IPS-20b (cell line): ENCODE measurements around the gene ASZ1.
"Not testable (repeated sequence)": the region's sequence is repeated elsewhere in the genome, so short reads cannot be mapped to it uniquely, and the experiment has no call there.

Source experiments
- H3K27ac ChIP-seq: one replicate; pipeline ENCODE4 v1.5.1; 2013; ENCODE audit warnings: low read length
- H3K27me3 ChIP-seq: 2 replicates; pipeline ENCODE4 v1.6.1; 2013; ENCODE audit warnings: mild to moderate bottlenecking, low read length, inconsistent platforms; ENCODE audit not compliant: insufficient read depth
- H3K36me3 ChIP-seq: 2 replicates; pipeline ENCODE4 v1.6.1; 2013; ENCODE audit warnings: low read depth, mild to moderate bottlenecking, inconsistent platforms, low read length, moderate library complexity; ENCODE audit not compliant: insufficient read depth
- H3K4me1 ChIP-seq: 2 replicates; pipeline ENCODE4 v1.6.1; 2013; ENCODE audit warnings: mild to moderate bottlenecking, control low read depth, inconsistent platforms, low read length, moderate library complexity; ENCODE audit not compliant: insufficient read depth
- H3K4me3 ChIP-seq: 2 replicates; pipeline ENCODE4 v1.5.1; 2013; ENCODE audit warnings: mild to moderate bottlenecking, low read length, inconsistent platforms
- H3K9ac ChIP-seq: 2 replicates; pipeline ENCODE4 v1.6.1; 2013; ENCODE audit warnings: low read depth, mild to moderate bottlenecking, inconsistent platforms, low read length, moderate library complexity
- H3K9me3 ChIP-seq: 2 replicates; pipeline ENCODE4 v1.6.1; 2013; ENCODE audit warnings: mild to moderate bottlenecking, low read depth, low read length, inconsistent platforms; ENCODE audit not compliant: insufficient read depth

ASZ1 gene

GRCh38 chr7:117427258-117427701 lies at the start of gene ASZ1:
ASZ1 (minus strand) TSS chr7:117427493; CDS start chr7:117427460, 33 bp downstream.
- Histone ChIP-seq H3K9ac (no peak within 1 kb of the TSS), H3K27me3 (no peaks in the 10 kb centered on the region), H3K36me3 (no peaks in the 10 kb centered on the region)

GRCh38 chr7:117476557-117477215 lies 49.4 kb upstream of the ASZ1 start:
- Histone ChIP-seq H3K27ac (no peak overlapping the region), H3K9me3 (no peaks in the 10 kb centered on the region), H3K9ac (no peak overlapping the region), H3K36me3 (no peaks in the 10 kb centered on the region), H3K4me1 (peaks cover 5% of the 10 kb centered on the region; the same call in 1 of the 2 replicates), H3K27me3 (peaks cover 40% of the 10 kb centered on the region), H3K4me3 (no peak overlapping the region)

More at GRCh38 chr7:117427258-117427701, at the start of gene ASZ1:
- Histone ChIP-seq H3K9me3 (no peaks in the 10 kb centered on the region), H3K27ac (no peak within 1 kb of the TSS), H3K4me3 (no peak within 1 kb of the TSS), H3K4me1 (no peaks in the 10 kb centered on the region)

- H3K27me3 ChIP-seq: peaks cover 2% of the 10 kb centered on the region; the same call in 1 of the 2 replicates
- no peak overlapping the region for H3K9ac ChIP-seq
- H3K4me3 ChIP-seq: no peak overlapping the region
- H3K4me1 ChIP-seq: no peaks in the 10 kb centered on the region
- no peak overlapping the region for H3K27ac ChIP-seq
- H3K36me3 ChIP-seq: no peaks in the 10 kb centered on the region
- H3K9me3 ChIP-seq: no peaks in the 10 kb centered on the region
Measured at GRCh38 chr7:117472335-117472734, 45.0 kb upstream of the ASZ1 start.

- H3K27me3 ChIP-seq: no peaks in the 10 kb centered on the region
- no peak overlapping the region for H3K4me3 ChIP-seq
- no peak overlapping the region for H3K27ac ChIP-seq
- H3K9ac ChIP-seq: no peak overlapping the region
- H3K9me3 ChIP-seq: no peaks in the 10 kb centered on the region
- no peaks in the 10 kb centered on the region for H3K36me3 ChIP-seq
- H3K4me1 ChIP-seq: no peaks in the 10 kb centered on the region
Measured at GRCh38 chr7:117470777-117471176, 43.5 kb upstream of the ASZ1 start.

GRCh38 chr7:117468174-117468573 lies 40.9 kb upstream of the ASZ1 start:
- Histone ChIP-seq H3K27ac (no peak overlapping the region), H3K4me3 (no peak overlapping the region)

GRCh38 chr7:117460815-117461214 lies 33.5 kb upstream of the ASZ1 start:
- not testable (repeated sequence) for H3K36me3 ChIP-seq, H3K9ac ChIP-seq, H3K27ac ChIP-seq, H3K9me3 ChIP-seq, H3K4me1 ChIP-seq, H3K4me3 ChIP-seq, H3K27me3 ChIP-seq

More at GRCh38 chr7:117468174-117468573, 40.9 kb upstream of the ASZ1 start:
- no peaks in the 10 kb centered on the region for H3K9me3 ChIP-seq
- no peak overlapping the region for H3K9ac ChIP-seq
- no peaks in the 10 kb centered on the region for H3K36me3 ChIP-seq
- H3K4me1 ChIP-seq: no peaks in the 10 kb centered on the region
- no peaks in the 10 kb centered on the region for H3K27me3 ChIP-seq

- Histone ChIP-seq H3K4me1 (no peaks in the 10 kb centered on the region), H3K36me3 (no peaks in the 10 kb centered on the region), H3K9me3 (no peaks in the 10 kb centered on the region), H3K9ac (no peak overlapping the region), H3K27ac (no peak overlapping the region), H3K27me3 (no peaks in the 10 kb centered on the region), H3K4me3 (no peak overlapping the region)
Measured at GRCh38 chr7:117459735-117460134, 32.4 kb upstream of the ASZ1 start.

GRCh38 chr7:117458977-117459583 lies 31.8 kb upstream of the ASZ1 start:
- Histone ChIP-seq H3K27me3 (no peaks in the 10 kb centered on the region), H3K9ac (no peak overlapping the region), H3K4me1 (no peaks in the 10 kb centered on the region), H3K27ac (no peak overlapping the region), H3K36me3 (no peaks in the 10 kb centered on the region), H3K9me3 (no peaks in the 10 kb centered on the region), H3K4me3 (no peak overlapping the region)

- no peak overlapping the region for H3K9ac ChIP-seq
- H3K9me3 ChIP-seq: no peaks in the 10 kb centered on the region
- no peaks in the 10 kb centered on the region for H3K36me3 ChIP-seq
- H3K4me3 ChIP-seq: no peak overlapping the region
- no peak overlapping the region for H3K27ac ChIP-seq
- no peaks in the 10 kb centered on the region for H3K27me3 ChIP-seq
- no peaks in the 10 kb centered on the region for H3K4me1 ChIP-seq
Measured at GRCh38 chr7:117448655-117449054, 21.4 kb upstream of the ASZ1 start.

- H3K4me3 ChIP-seq: no peak overlapping the region
- H3K9ac ChIP-seq: no peak overlapping the region
- H3K36me3 ChIP-seq: no peaks in the 10 kb centered on the region
- H3K9me3 ChIP-seq: no peaks in the 10 kb centered on the region
- H3K4me1 ChIP-seq: no peaks in the 10 kb centered on the region
- H3K27me3 ChIP-seq: no peaks in the 10 kb centered on the region
- no peak overlapping the region for H3K27ac ChIP-seq
Measured at GRCh38 chr7:117446220-117446815, 19.0 kb upstream of the ASZ1 start.

- no peak overlapping the region for H3K27ac ChIP-seq
- no peaks in the 10 kb centered on the region for H3K9me3 ChIP-seq
- H3K27me3 ChIP-seq: no peaks in the 10 kb centered on the region
- no peaks in the 10 kb centered on the region for H3K36me3 ChIP-seq
- no peaks in the 10 kb centered on the region for H3K4me1 ChIP-seq
- H3K4me3 ChIP-seq: no peak overlapping the region
- H3K9ac ChIP-seq: no peak overlapping the region
Measured at GRCh38 chr7:117445206-117445605, 17.9 kb upstream of the ASZ1 start.

GRCh38 chr7:117444646-117445045 lies 17.4 kb upstream of the ASZ1 start:
- H3K27ac ChIP-seq: no peak overlapping the region
- no peak overlapping the region for H3K9ac ChIP-seq
- no peaks in the 10 kb centered on the region for H3K36me3 ChIP-seq
- H3K9me3 ChIP-seq: no peaks in the 10 kb centered on the region
- no peaks in the 10 kb centered on the region for H3K27me3 ChIP-seq
- H3K4me3 ChIP-seq: no peak overlapping the region
- no peaks in the 10 kb centered on the region for H3K4me1 ChIP-seq
